Karpas-422 (cell line): ENCODE data around the gene ZNF516. TPM values are rescaled to one million over a fixed set of nuclear protein-coding genes. Genes with fewer than 3 reads are reported as not detected.

Experiments used
- DNase-seq: peaks from one replicate; pipeline ENCODE4 v3.0.0-alpha.2; 2015
- H2AFZ ChIP-seq: fragments of 200-600 bp; sonication (generic); 2 replicates; pipeline ENCODE4 v1.6.1; 2014; ENCODE audit warnings: antibody characterized with exemption, low read length, mixed read lengths
- H3K27ac ChIP-seq: fragments of 200-600 bp; sonication (generic); 2 replicates; pipeline ENCODE4 v1.5.1; 2014; ENCODE audit warnings: mild to moderate bottlenecking, low read length, moderate library complexity
- H3K27me3 ChIP-seq: fragments of 200-600 bp; sonication (generic); 2 replicates; pipeline ENCODE4 v1.6.1; 2014; ENCODE audit warnings: low read length, mixed read lengths
- H3K36me3 ChIP-seq: fragments of 200-600 bp; sonication (generic); 2 replicates; pipeline ENCODE4 v1.6.1; 2014; ENCODE audit warnings: low read length, mixed read lengths; ENCODE audit not compliant: insufficient read depth
- H3K4me1 ChIP-seq: fragments of 200-600 bp; sonication (generic); 2 replicates; pipeline ENCODE4 v1.6.1; 2014; ENCODE audit warnings: mild to moderate bottlenecking, low read length, mixed read lengths
- H3K4me2 ChIP-seq: fragments of 200-600 bp; sonication (generic); 2 replicates; pipeline ENCODE4 v1.6.1; 2014; ENCODE audit warnings: low read length, low read depth, mild to moderate bottlenecking; ENCODE audit not compliant: poor library complexity, severe bottlenecking
- H3K4me3 ChIP-seq: fragments of 200-600 bp; sonication (generic); 2 replicates; pipeline ENCODE4 v1.5.1; 2014; ENCODE audit warnings: mild to moderate bottlenecking, antibody characterized with exemption, low read length, mixed read lengths
- H3K79me2 ChIP-seq: fragments of 200-600 bp; sonication (generic); 2 replicates; pipeline ENCODE4 v1.6.1; 2014; ENCODE audit warnings: mild to moderate bottlenecking, low read length, mixed read lengths
- H3K9ac ChIP-seq: fragments of 200-600 bp; sonication (generic); 2 replicates; pipeline ENCODE4 v1.6.0; 2014; ENCODE audit warnings: low read length
- H3K9me2 ChIP-seq: fragments of 200-600 bp; sonication (generic), shearing (Covaris generic); replicated peaks from 2 replicates; pipeline ENCODE4 v1.6.0; 2014; ENCODE audit warnings: mild to moderate bottlenecking, low read length, moderate library complexity; ENCODE audit not compliant: insufficient read depth
- H3K9me3 ChIP-seq: fragments of 300-700, 200-600 bp; sonication (generic); 2 replicates; pipeline ENCODE4 v1.6.1; 2014; ENCODE audit warnings: low read length, mixed read lengths
- H4K20me1 ChIP-seq: fragments of 200-600 bp; sonication (generic); 2 replicates; pipeline ENCODE4 v1.6.1; 2014; ENCODE audit warnings: mild to moderate bottlenecking, antibody characterized with exemption, low read length, low read depth; ENCODE audit not compliant: insufficient read depth
- total RNA-seq: library from RNA; depleted of rRNA; stranded (reverse); fragments of >200 nt; shearing (Covaris generic); gene quantifications from 2 replicates; pipeline ENCODE4 v1.2.3, GENCODE V29; 2014; ENCODE audit warnings: low replicate concordance

The ZNF516 gene
- total RNA-seq, 1 experiment from 2014 or later, result 41.0 TPM

- H3K36me3 ChIP-seq, result peaks cover 33% of the 10 kb centered on the region; the same call in 1 of the 2 replicates
- H3K4me2 ChIP-seq, result no peak overlapping the region
- no peak overlapping the region for H3K4me3 ChIP-seq
- H3K79me2 ChIP-seq, result peaks cover 90% of the 10 kb centered on the region
- H3K4me1 ChIP-seq, result peaks cover 8% of the 10 kb centered on the region
- peaks cover 36% of the 10 kb centered on the region for H4K20me1 ChIP-seq
- H2AFZ ChIP-seq, result no peak overlapping the region
- no peak overlapping the region for H3K27ac ChIP-seq
- H3K27me3 ChIP-seq, result no peaks in the 10 kb centered on the region
- no peaks in the 10 kb centered on the region for H3K9me3 ChIP-seq
- no peaks in the 10 kb centered on the region for H3K9me2 ChIP-seq
- no peak for DNase-seq
- H3K9ac ChIP-seq, result no peak overlapping the region
These were observed 124.8 kb downstream of the ZNF516 start for GRCh38 chr18:76370201-76370600.

- Histone ChIP-seq H2AFZ (no peak overlapping the region), H3K9me3 (no peaks in the 10 kb centered on the region), H3K27me3 (no peaks in the 10 kb centered on the region), H3K36me3 (peaks cover 35% of the 10 kb centered on the region; the same call in 1 of the 2 replicates), H3K4me1 (peaks cover 12% of the 10 kb centered on the region), H3K9me2 (no peaks in the 10 kb centered on the region), H3K4me2 (no peak overlapping the region), H3K9ac (no peak overlapping the region), H3K4me3 (no peak overlapping the region), H3K27ac (no peak overlapping the region), H4K20me1 (peaks cover 32% of the 10 kb centered on the region), H3K79me2 (peaks cover 88% of the 10 kb centered on the region)
- no peak for DNase-seq
These were observed 125.3 kb downstream of the ZNF516 start for GRCh38 chr18:76369791-76370190.

GRCh38 chr18:76368976-76369375 is 126.1 kb downstream of the ZNF516 start:
- Histone ChIP-seq H3K4me1 (peaks cover 16% of the 10 kb centered on the region), H3K9ac (no peak overlapping the region), H3K27ac (no peak overlapping the region), H3K4me3 (no peak overlapping the region), H3K79me2 (peaks cover 88% of the 10 kb centered on the region), H3K4me2 (no peak overlapping the region), H3K27me3 (no peaks in the 10 kb centered on the region), H3K9me2 (no peaks in the 10 kb centered on the region), H3K36me3 (peaks cover 39% of the 10 kb centered on the region; the same call in 1 of the 2 replicates), H4K20me1 (peaks cover 32% of the 10 kb centered on the region), H2AFZ (no peak overlapping the region), H3K9me3 (no peaks in the 10 kb centered on the region)
- DNase-seq, result no peak

- H3K27ac ChIP-seq, result no peak overlapping the region
These were observed 126.8 kb downstream of the ZNF516 start for GRCh38 chr18:76368271-76368670.

DNA sequence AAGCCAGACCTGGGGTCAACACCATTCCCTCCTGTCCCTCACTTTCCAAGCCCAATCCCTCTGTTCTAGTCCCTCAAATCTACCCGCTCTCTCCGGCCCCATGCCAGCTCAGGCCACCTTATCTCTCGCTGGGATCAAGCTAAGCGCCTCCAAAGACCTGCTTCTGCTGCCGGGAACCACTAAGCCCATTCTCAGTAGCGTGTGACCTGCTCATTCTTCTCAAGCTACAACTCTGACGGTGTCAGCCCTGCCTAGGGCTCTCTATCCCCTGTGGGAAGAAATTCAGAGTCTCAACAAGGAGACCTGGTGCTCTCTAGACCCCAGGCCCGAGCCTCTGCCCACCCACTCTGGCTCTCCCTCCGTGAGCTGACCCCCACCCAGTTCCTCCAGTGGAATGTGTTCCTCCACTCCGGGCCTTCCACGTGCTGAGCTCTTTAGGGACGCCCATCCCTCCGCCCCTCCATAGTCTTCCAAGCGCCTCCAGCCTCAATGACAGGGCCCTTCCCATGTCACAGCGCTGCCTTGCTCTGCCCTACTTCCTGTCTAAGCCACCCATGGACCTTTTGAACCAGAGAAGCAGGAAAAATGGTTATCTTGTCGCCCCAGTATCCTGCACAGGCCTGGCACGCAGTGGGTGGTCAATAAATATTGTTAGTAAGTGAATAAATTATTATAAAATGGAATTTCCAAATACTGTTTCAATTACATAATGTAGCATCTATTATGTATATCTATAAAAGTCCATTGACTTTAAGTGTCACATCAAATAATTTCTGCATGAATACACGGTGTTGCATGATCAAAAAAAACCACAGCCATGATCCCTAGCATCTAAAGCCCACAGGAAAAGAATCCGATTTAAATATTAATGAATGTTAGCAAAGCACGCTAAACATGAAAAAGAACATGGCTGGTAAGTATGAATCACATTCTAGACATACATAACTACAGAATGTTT is 127.6 kb downstream of the ZNF516 start:
- Histone ChIP-seq H3K9me2 (no peaks in the 10 kb centered on the region), H3K79me2 (peaks cover 80% of the 10 kb centered on the region), H3K9ac (no peak overlapping the region), H3K4me1 (peaks cover 16% of the 10 kb centered on the region), H3K4me3 (no peak overlapping the region), H3K36me3 (peaks cover 46% of the 10 kb centered on the region; the same call in 1 of the 2 replicates), H3K27me3 (no peaks in the 10 kb centered on the region), H2AFZ (no peak overlapping the region), H3K27ac (no peak overlapping the region), H4K20me1 (peaks cover 18% of the 10 kb centered on the region), H3K4me2 (no peak overlapping the region), H3K9me3 (no peaks in the 10 kb centered on the region)
- DNase-seq, result no peak

More at GRCh38 chr18:76368271-76368670, 126.8 kb downstream of the ZNF516 start:
- no peak overlapping the region for H3K4me2 ChIP-seq
- peaks cover 16% of the 10 kb centered on the region for H3K4me1 ChIP-seq
- peaks cover 39% of the 10 kb centered on the region; the same call in 1 of the 2 replicates for H3K36me3 ChIP-seq
- H3K9ac ChIP-seq, result no peak overlapping the region
- peaks cover 24% of the 10 kb centered on the region for H4K20me1 ChIP-seq
- no peaks in the 10 kb centered on the region for H3K9me3 ChIP-seq
- no peaks in the 10 kb centered on the region for H3K27me3 ChIP-seq
- peaks cover 88% of the 10 kb centered on the region for H3K79me2 ChIP-seq
- H2AFZ ChIP-seq, result no peak overlapping the region
- H3K4me3 ChIP-seq, result no peak overlapping the region
- no peaks in the 10 kb centered on the region for H3K9me2 ChIP-seq
- DNase-seq, result no peak

GRCh38 chr18:76365561-76365960 is 129.5 kb downstream of the ZNF516 start:
- peaks cover 16% of the 10 kb centered on the region for H3K4me1 ChIP-seq
- H3K9ac ChIP-seq, result no peak overlapping the region
- H3K4me3 ChIP-seq, result no peak overlapping the region
- no peak overlapping the region for H3K4me2 ChIP-seq
- H3K27me3 ChIP-seq, result no peaks in the 10 kb centered on the region
- H3K9me3 ChIP-seq, result no peaks in the 10 kb centered on the region
- no peak for DNase-seq
- H3K36me3 ChIP-seq, result peaks cover 49% of the 10 kb centered on the region; the same call in 1 of the 2 replicates
- peaks cover 70% of the 10 kb centered on the region for H3K79me2 ChIP-seq
- H4K20me1 ChIP-seq, result peaks cover 8% of the 10 kb centered on the region
- H3K9me2 ChIP-seq, result no peaks in the 10 kb centered on the region
- no peak overlapping the region for H3K27ac ChIP-seq
- no peak overlapping the region for H2AFZ ChIP-seq

DNA sequence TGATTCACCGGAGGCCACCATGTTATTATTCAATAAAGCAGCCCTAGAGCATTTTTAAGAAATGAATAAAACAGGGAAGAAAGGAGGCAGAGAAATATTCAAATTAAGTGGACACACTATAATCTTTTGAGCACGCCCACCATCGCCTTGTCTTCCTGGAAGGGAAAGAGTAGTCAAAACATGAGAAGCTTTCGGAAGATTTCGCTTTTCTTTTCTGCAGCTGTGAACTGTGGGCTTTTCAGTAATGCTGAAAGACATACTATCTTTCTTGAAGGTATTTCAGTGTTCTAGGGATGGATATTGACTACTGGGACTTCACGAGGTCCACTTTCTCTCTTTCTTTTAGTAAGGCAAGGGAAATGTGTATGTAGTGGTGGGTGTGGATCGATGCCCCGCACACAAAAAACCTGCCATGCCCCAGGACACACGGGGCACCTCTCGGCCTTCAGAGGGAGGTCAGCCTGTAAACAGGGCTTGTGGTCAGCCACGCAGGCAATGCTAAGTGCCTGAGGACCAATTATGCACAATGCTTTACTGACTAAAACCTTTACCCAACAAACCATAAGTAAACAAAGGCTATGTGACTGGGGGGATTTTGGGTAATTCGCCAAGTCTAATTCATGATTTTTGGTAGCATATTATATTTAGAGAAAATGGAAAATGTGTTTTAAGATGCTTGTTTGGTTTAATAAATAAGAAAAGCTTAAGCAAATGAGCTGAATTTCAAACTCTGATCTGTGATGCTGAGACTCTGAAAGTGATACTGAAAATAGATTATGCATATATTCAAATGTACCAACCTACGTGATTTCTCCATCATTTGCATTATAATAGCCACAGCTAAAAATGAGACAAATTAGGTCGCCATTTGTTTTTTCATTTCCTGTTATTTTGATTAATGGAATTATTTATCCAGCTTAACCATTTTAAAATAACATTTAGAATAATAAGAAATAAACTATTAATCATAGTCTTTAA is 130.5 kb downstream of the ZNF516 start:
- no peaks in the 10 kb centered on the region for H3K27me3 ChIP-seq
- peaks cover 51% of the 10 kb centered on the region; the same call in 1 of the 2 replicates for H3K36me3 ChIP-seq
- H3K9me3 ChIP-seq, result no peaks in the 10 kb centered on the region
- no peak overlapping the region for H2AFZ ChIP-seq
- H4K20me1 ChIP-seq, result peaks cover 3% of the 10 kb centered on the region; the same call in 1 of the 2 replicates
- H3K4me1 ChIP-seq, result peaks cover 16% of the 10 kb centered on the region
- no peak overlapping the region for H3K4me2 ChIP-seq
- no peak overlapping the region for H3K4me3 ChIP-seq
- H3K27ac ChIP-seq, result no peak overlapping the region
- peaks cover 60% of the 10 kb centered on the region for H3K79me2 ChIP-seq
- H3K9me2 ChIP-seq, result no peaks in the 10 kb centered on the region
- no peak overlapping the region for H3K9ac ChIP-seq
- DNase-seq, result no peak
